Heart left ventricle (tissue), 16 donors: ENCODE data around the gene ALDH3B2. TPM values are rescaled to one million over a fixed set of nuclear protein-coding genes. Genes with fewer than 3 reads are reported as not detected.

Experiments
- ATAC-seq, 4 donors: fragments of 200-7000 bp; cut with Tn5 transposase; one replicate each; pipeline ENCODE4 v1.9.1; 2020 to 2022; ENCODE audit warnings: moderate library complexity in 4 of 4, mild to moderate bottlenecking in 3 of 4, moderate number of reproducible peaks in 1 of 4
- DNase-seq, 5 donors: peaks; one replicate each; pipeline ENCODE4 v3.0.0-alpha.2; 2020
- H3K27ac ChIP-seq, 12 donors: fragments of 200-600 bp; sonication (generic) in 4 of 12; one replicate each; pipeline versions ENCODE4 v1.5.0 to v1.8.0; 2016 to 2022; ENCODE audit warnings: mild to moderate bottlenecking in 2 of 12
- H3K27me3 ChIP-seq, 9 donors: fragments of 200-600 bp; sonication (generic) in 2 of 9; one replicate each; pipeline versions ENCODE4 v1.5.1 to v1.8.0; 2016 to 2022; ENCODE audit warnings: mild to moderate bottlenecking in 3 of 9
- H3K36me3 ChIP-seq, 9 donors: fragments of 200-600 bp; sonication (generic) in 2 of 9; one replicate each; pipeline versions ENCODE4 v1.5.0 to v1.8.0; 2018 to 2022; ENCODE audit warnings: mild to moderate bottlenecking in 2 of 9
- H3K4me1 ChIP-seq, 12 donors: fragments of 200-600 bp; sonication (generic) in 4 of 12; one replicate each; pipeline versions ENCODE4 v1.5.0 to v1.8.0; 2016 to 2022; ENCODE audit warnings: mild to moderate bottlenecking in 3 of 12
- H3K4me3 ChIP-seq, 12 donors: fragments of 200-600 bp; sonication (generic) in 4 of 12; one replicate each; pipeline versions ENCODE4 v1.5.0 to v1.8.0; 2017 to 2022; ENCODE audit warnings: mild to moderate bottlenecking in 9 of 12, moderate library complexity in 4 of 12
- H3K9me3 ChIP-seq, 12 donors: fragments of 200-600 bp; sonication (generic) in 4 of 12; one replicate each; pipeline versions ENCODE4 v1.5.0 to v1.8.0; 2016 to 2022; ENCODE audit warnings: mild to moderate bottlenecking in 1 of 12
- CTCF ChIP-seq, 12 donors: fragments of 200-600 bp; sonication (generic) in 4 of 12; IDR thresholded peaks; one replicate each; pipeline versions ENCODE4 v1.5.0 to v1.8.0; 2018 to 2022; ENCODE audit warnings: antibody characterized with exemption in 12 of 12, mild to moderate bottlenecking in 5 of 12
- POLR2A ChIP-seq, 2 donors: fragments of 450-650 bp; IDR thresholded peaks; one replicate each; pipeline ENCODE4 v1.6.1; 2017; ENCODE audit warnings: antibody characterized with exemption in 2 of 2, mild to moderate bottlenecking in 2 of 2, moderate library complexity in 2 of 2
- WGBS, 4 donors: extraction: QIAGEN DNeasy Blood & Tissue Kit in 2 of 4; methylation state at CpG; one replicate each; pipeline versions ENCODE4 v1.1.5 to v1.1.7; 2013 to 2018; 5-methylcytosine and 5-hydroxymethylcytosine counted together
- intact Hi-C, 10 donors: fragments of 100-400 bp; cut with DNase I; formaldehyde crosslinking; loops; one replicate each; pipeline versions ENCODE4 v1.11.1 to v1.14.2; 2022
- polyA plus RNA-seq, 2 donors: library from polyadenylated mRNA; stranded (reverse); fragments of 200-250 nt; gene quantifications; one replicate each; pipeline ENCODE4 v1.2.3, GENCODE V29; 2013
- total RNA-seq, 9 donors: library from RNA; depleted of rRNA in 2 of 9; stranded (reverse); fragments of >200 nt in 2 of 9; fragmentation: NEBNext Ultra II Directional in 3 of 9; extraction: Animal tissue kit (Norgen Biotek cat#: 25700) in 3 of 9; gene quantifications; one replicate each; pipeline versions ENCODE4 v1.1.0 to v1.2.4, GENCODE V29; 2016 to 2023
- donor health status: ischemic (EF 13 %, LVEDD 7.1; RV severe dilation, severe dysfunction).
- donor health status: healthy with polysubstance abuse.
- donor health status: DM: no; HTN: yes; CAD: no.
- donor health status: DM: no; HTN: no; CAD: no.
- donor health status: ischemic (EF 25% LVEDD 6.9; RV normal size, moderate dysfunction).
- donor health status: ischemic (EF 25% LVEDD 5.7; RV mildly dilated, moderate dysfunction).
- donor health status: healthy.
- donor health status: DM: yes; HTN: yes; CAD: no.
- donor health status: ischemic (EF 35%, LVEDD 5.7; RV mildly dilated, moderate dysfunction).
- donor health status: nonischemic (EF 11% LVEDD 7.7; RV severe dilation, severe dysfunction).
- donor health status: DM: yes; HTN: yes; CAD: no.
- donor health status: PGD.
- donor health status: ischemic (EF 29% LVEDD 5.4; RV normal size, mild dysfunction).
- donor health status: nonischemic (EF 23%, LVEDD 6.1; RV moderate dilation, normal function).

Gene ALDH3B2
- total and polyA plus RNA-seq, 11 donors, result not detected

DNA sequence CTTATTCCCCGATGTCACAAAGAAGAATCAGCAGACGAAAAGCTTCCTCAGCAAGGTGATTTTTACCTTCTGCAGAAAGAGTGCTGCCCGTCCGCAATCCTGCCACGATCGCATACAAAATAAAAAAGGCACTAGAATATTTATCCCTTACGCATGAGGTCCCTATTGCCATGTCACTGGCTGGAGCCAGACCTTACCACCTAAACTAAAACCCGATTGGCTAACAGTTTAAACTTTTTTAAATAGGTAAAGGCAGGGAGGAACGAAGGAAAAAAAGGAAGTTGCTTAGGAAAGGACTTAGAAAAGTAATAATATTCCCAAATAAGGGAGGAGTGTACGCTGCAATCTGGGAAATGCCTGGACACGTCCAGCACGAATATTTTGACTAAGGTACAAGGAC lies 21.2 kb upstream of the ALDH3B2 start:
- 86 to 91% (median 89%) methylated on average over 12 of the region's 12 CpGs for WGBS, 4 donors
- no peak for TF ChIP-seq CTCF (IDR thresholded peaks at IDR 0.05)
- TF ChIP-seq POLR2A (IDR thresholded peaks at IDR 0.05), result no peak
- H3K27me3 ChIP-seq, result peaks cover 0 to 10% (median 0%) of the 10 kb centered on the region in 9 donors

GRCh38 chr11:67694875-67695555 lies 20.6 kb upstream of the ALDH3B2 start:
- TF ChIP-seq POLR2A (IDR thresholded peaks at IDR 0.05), result no peak
- no peak for TF ChIP-seq CTCF (IDR thresholded peaks at IDR 0.05)
- Histone ChIP-seq H3K27ac (no peak overlapping the region), H3K27me3 (peaks cover 0 to 10% (median 0%) of the 10 kb centered on the region in 9 donors), H3K36me3 (no peaks in the 10 kb centered on the region), H3K4me1 (no peaks in the 10 kb centered on the region), H3K9me3 (no peaks in the 10 kb centered on the region), H3K4me3 (no peak overlapping the region)
- WGBS, 4 donors, result 89 to 93% (median 91%) methylated on average over 28 of the region's 28 CpGs
- ATAC-seq (no peak), DNase-seq (no peak)
- intact Hi-C loops, result no loop called here

More for the DNA sequence above, 21.2 kb upstream of the ALDH3B2 start:
- no peak overlapping the region for H3K27ac ChIP-seq
- H3K9me3 ChIP-seq, result no peaks in the 10 kb centered on the region
- no peak overlapping the region for H3K4me3 ChIP-seq
- intact Hi-C loops, result no loop called here
- no peak for ATAC-seq
- H3K4me1 ChIP-seq, result no peaks in the 10 kb centered on the region
- H3K36me3 ChIP-seq, result no peaks in the 10 kb centered on the region
- no peak for DNase-seq

DNA sequence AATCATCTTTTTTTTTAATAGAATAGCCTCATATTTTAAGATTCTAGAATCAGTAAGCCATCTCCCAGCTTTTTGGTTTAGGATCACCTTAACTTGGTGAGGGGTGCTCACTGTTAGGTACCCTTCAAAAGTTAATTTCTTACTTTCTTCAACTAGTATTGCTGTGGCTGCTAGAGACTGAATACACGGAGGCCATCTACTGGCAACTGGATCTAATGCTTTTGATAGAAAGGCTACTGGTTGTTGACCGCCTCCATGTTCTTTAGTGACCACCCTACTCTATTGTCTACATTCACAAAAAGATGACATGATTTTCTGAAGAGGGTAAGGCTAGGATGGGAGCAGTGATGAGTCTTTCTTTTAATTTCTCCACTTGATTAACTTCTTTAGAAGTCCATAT lies 16.7 kb upstream of the ALDH3B2 start:
- Histone ChIP-seq H3K36me3 (no peaks in the 10 kb centered on the region), H3K9me3 (no peaks in the 10 kb centered on the region), H3K4me3 (no peak overlapping the region), H3K27ac (no peak overlapping the region), H3K4me1 (no peaks in the 10 kb centered on the region), H3K27me3 (peaks cover 0 to 11% (median under 1%) of the 10 kb centered on the region in 9 donors)
- ATAC-seq (peak in 1 of 4 donors; percentile 34), DNase-seq (no peak)
- intact Hi-C loops, result no loop called here
- WGBS, 4 donors, result 42 to 48% (median 44%) methylated on average over 2 of the region's 2 CpGs
- TF ChIP-seq POLR2A (IDR thresholded peaks at IDR 0.05) (no peak), CTCF (IDR thresholded peaks at IDR 0.05) (peak in 5 of 12 donors; percentile 21 to 47 (median 30))

DNA sequence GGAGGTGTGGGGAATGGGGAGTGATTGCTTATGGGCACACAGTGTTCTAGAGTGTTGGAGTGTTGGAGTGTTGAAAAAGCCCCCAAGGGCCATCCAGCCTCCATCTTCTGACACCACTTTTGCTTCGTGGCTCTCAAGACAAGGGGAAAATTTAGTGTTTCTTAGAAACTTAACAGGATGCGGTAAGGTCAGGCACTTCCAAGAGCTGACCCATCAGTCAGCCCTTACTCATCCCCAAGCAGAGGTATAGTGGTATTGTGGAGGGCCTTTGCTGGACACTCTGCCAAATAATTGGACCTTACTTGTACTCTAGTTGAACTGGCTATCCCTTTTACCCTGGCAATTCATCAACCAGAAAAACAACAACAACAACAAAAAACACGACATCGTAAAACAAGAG lies 14.8 kb upstream of the ALDH3B2 start:
- intact Hi-C loops, result no loop called here
- WGBS, 4 donors, result 81 to 91% (median 87%) methylated on average over 4 of the region's 4 CpGs
- no peak for ATAC-seq

More for the DNA sequence above, 14.8 kb upstream of the ALDH3B2 start:
- Histone ChIP-seq H3K27me3 (peaks cover 0 to 18% (median 2%) of the 10 kb centered on the region in 9 donors), H3K9me3 (no peaks in the 10 kb centered on the region), H3K36me3 (no peaks in the 10 kb centered on the region), H3K4me3 (no peak overlapping the region), H3K4me1 (no peaks in the 10 kb centered on the region), H3K27ac (no peak overlapping the region)
- TF ChIP-seq CTCF (IDR thresholded peaks at IDR 0.05) (no peak), POLR2A (IDR thresholded peaks at IDR 0.05) (no peak)
- no peak for DNase-seq
